H1 (cell line): ENCODE data around the gene NELFA. TPM values are rescaled to one million over a fixed set of nuclear protein-coding genes. Genes with fewer than 3 reads are reported as not detected.

Source experiments
- CTCF ChIA-PET: fragments of 300-600 bp; sonication (Branson Sonifier 250); formaldehyde crosslinking; loops from one replicate; lab custom pipeline; 2021; ENCODE audit not compliant: partially characterized antibody; lab: Charles Lee
- POLR2A ChIA-PET: fragments of 300-600 bp; sonication (Branson Sonifier 250); formaldehyde crosslinking; loops from one replicate; lab custom pipeline; 2021; ENCODE audit warnings: inconsistent platforms; ENCODE audit not compliant: partially characterized antibody; lab: Charles Lee
- DNase-seq, 2 experiments: peaks; one replicate each; pipeline versions ENCODE4 v3.0.0 to v3.0.0-alpha.2; 2010 to 2022; ENCODE audit warnings: low spot score in 2 of 2, low read depth in 1 of 2, mixed read lengths in 1 of 2
- FAIRE-seq: peaks from 2 replicates; lab custom pipeline; 2011; peaks lifted over from hg19 to GRCh38; lab: Jason Lieb, UNC
- H2AFZ ChIP-seq: 2 replicates; pipeline ENCODE4 v1.8.1; 2012; ENCODE audit warnings: low read length, inconsistent platforms
- H2AK5ac ChIP-seq: 2 replicates; pipeline ENCODE4 v1.6.1; 2013; ENCODE audit warnings: low read depth, low read length
- H2BK120ac ChIP-seq: replicated peaks from 2 replicates; pipeline ENCODE3; 2013; ENCODE audit warnings: low read depth, low read length, inconsistent platforms
- H2BK12ac ChIP-seq: 2 replicates; pipeline ENCODE4 v1.6.1; 2013; ENCODE audit warnings: low read depth, low read length
- H2BK15ac ChIP-seq: 2 replicates; pipeline ENCODE4 v1.6.1; 2013; ENCODE audit warnings: low read length
- H2BK20ac ChIP-seq: 2 replicates; pipeline ENCODE4 v1.6.1; 2013; ENCODE audit warnings: low read length
- H2BK5ac ChIP-seq: 2 replicates; pipeline ENCODE4 v1.6.1; 2013; ENCODE audit warnings: low read depth, low read length
- H3K14ac ChIP-seq: 2 replicates; pipeline ENCODE4 v1.6.1; 2013; ENCODE audit warnings: inconsistent platforms; ENCODE audit not compliant: insufficient read length
- H3K18ac ChIP-seq: 2 replicates; pipeline ENCODE4 v1.6.1; 2013; ENCODE audit warnings: low read length; ENCODE audit errors: extremely low read depth
- H3K23ac ChIP-seq: 2 replicates; pipeline ENCODE4 v1.6.1; 2013; ENCODE audit warnings: inconsistent platforms; ENCODE audit not compliant: insufficient read length
- H3K23me2 ChIP-seq: 2 replicates; pipeline ENCODE4 v1.6.1; 2013; ENCODE audit warnings: low read depth, low read length
- H3K27ac ChIP-seq: 2 replicates; pipeline ENCODE4 v1.6.1; 2011; ENCODE audit warnings: low read depth, low read length, inconsistent platforms
- H3K27me3 ChIP-seq, 4 experiments: replicated peaks in 1 of 4; 1 replicate in 1 of 4; 2 replicates in 3 of 4; pipeline versions ENCODE4 v1.6.1 to v1.8.1; 2011 to 2013; ENCODE audit warnings: low read length in 3 of 4, mild to moderate bottlenecking in 3 of 4, inconsistent platforms in 2 of 4, mixed read lengths in 2 of 4, moderate library complexity in 1 of 4; ENCODE audit not compliant: control insufficient read depth in 3 of 4, insufficient read depth in 3 of 4; ENCODE audit errors: extremely low read depth in 1 of 4
- H3K36me3 ChIP-seq, 4 experiments: 2 replicates each; pipeline versions ENCODE4 v1.6.1 to v1.8.1; 2011 to 2013; ENCODE audit warnings: mild to moderate bottlenecking in 4 of 4, low read length in 3 of 4, moderate library complexity in 2 of 4, control low read depth in 1 of 4, inconsistent platforms in 1 of 4; ENCODE audit not compliant: insufficient read depth in 4 of 4, control insufficient read depth in 2 of 4
- H3K4ac ChIP-seq: replicated peaks from 2 replicates; pipeline ENCODE3; 2013; ENCODE audit warnings: low read length, low read depth, mixed read lengths, inconsistent platforms; ENCODE audit not compliant: insufficient read length
- H3K4me1 ChIP-seq, 4 experiments: replicated peaks in 1 of 4; 1 replicate in 1 of 4; 2 replicates in 3 of 4; pipeline versions ENCODE4 v1.6.1 to v1.8.1; 2011 to 2013; ENCODE audit warnings: low read length in 3 of 4, inconsistent platforms in 2 of 4, mixed read lengths in 1 of 4; ENCODE audit not compliant: insufficient read depth in 4 of 4, control insufficient read depth in 3 of 4
- H3K4me2 ChIP-seq, 2 experiments: 2 replicates each; pipeline versions ENCODE4 v1.6.1 to v1.8.1; 2011 to 2013; ENCODE audit warnings: low read depth in 2 of 2, low read length in 2 of 2, control low read depth in 1 of 2, inconsistent platforms in 1 of 2, mild to moderate bottlenecking in 1 of 2; ENCODE audit not compliant: insufficient read depth in 1 of 2
- H3K4me3 ChIP-seq, 4 experiments: fragments of 200-600, 300-600 bp in 1 of 4; sonication (generic), shearing (Covaris generic), sonication (Bioruptor Twin) in 1 of 4; 2 replicates each; pipeline versions ENCODE4 v1.5.1 to v1.8.1; 2011 to 2016; ENCODE audit warnings: low read length in 4 of 4, low read depth in 3 of 4, control low read depth in 2 of 4, inconsistent platforms in 2 of 4, mild to moderate bottlenecking in 2 of 4, mixed read lengths in 1 of 4, moderate library complexity in 1 of 4; ENCODE audit not compliant: insufficient read depth in 2 of 4; ENCODE audit errors: extremely low read depth in 1 of 4
- H3K56ac ChIP-seq: replicated peaks from 2 replicates; pipeline ENCODE3; 2013; ENCODE audit warnings: low read depth, mild to moderate bottlenecking, mixed read lengths, low read length, inconsistent platforms; ENCODE audit not compliant: insufficient read length
- H3K79me1 ChIP-seq: 2 replicates; pipeline ENCODE4 v1.6.1; 2013; ENCODE audit warnings: low read depth, low read length, control low read depth
- H3K79me2 ChIP-seq, 2 experiments: 2 replicates each; pipeline versions ENCODE4 v1.6.1 to v1.8.1; 2012 to 2013; ENCODE audit warnings: low read length in 2 of 2, mild to moderate bottlenecking in 2 of 2, inconsistent platforms in 1 of 2; ENCODE audit not compliant: insufficient read depth in 2 of 2, control insufficient read depth in 1 of 2
- H3K9ac ChIP-seq, 4 experiments: replicated peaks in 1 of 4; 1 replicate in 1 of 4; 2 replicates in 3 of 4; pipeline versions ENCODE4 v1.6.1 to v1.8.1; 2011 to 2013; ENCODE audit warnings: low read depth in 3 of 4, low read length in 3 of 4, control low read depth in 2 of 4, mild to moderate bottlenecking in 2 of 4, moderate library complexity in 2 of 4, inconsistent platforms in 1 of 4; ENCODE audit errors: extremely low read depth in 1 of 4
- H3K9me3 ChIP-seq, 2 experiments: 2 replicates each; pipeline versions ENCODE4 v1.6.1 to v1.8.1; 2012 to 2013; ENCODE audit warnings: mild to moderate bottlenecking in 2 of 2, moderate library complexity in 2 of 2, control low read depth in 1 of 2, inconsistent platforms in 1 of 2, low read depth in 1 of 2, low read length in 1 of 2, mixed read lengths in 1 of 2; ENCODE audit not compliant: insufficient read depth in 2 of 2
- H4K20me1 ChIP-seq, 2 experiments: replicated peaks in 1 of 2; 2 replicates each; pipeline versions ENCODE3 to v1.8.1; 2011 to 2013; ENCODE audit warnings: inconsistent platforms in 2 of 2, low read length in 2 of 2, mild to moderate bottlenecking in 1 of 2; ENCODE audit not compliant: insufficient read depth in 2 of 2, control insufficient read depth in 1 of 2
- H4K5ac ChIP-seq: 2 replicates; pipeline ENCODE4 v1.6.1; 2013; ENCODE audit warnings: low read length, low read depth, mixed read lengths, inconsistent platforms; ENCODE audit not compliant: insufficient read length
- H4K8ac ChIP-seq: 2 replicates; pipeline ENCODE4 v1.8.0; 2013; ENCODE audit warnings: mild to moderate bottlenecking, moderate library complexity, low read length, inconsistent platforms; ENCODE audit not compliant: insufficient read depth; ENCODE audit errors: extremely low read depth
- H4K91ac ChIP-seq: replicated peaks from 2 replicates; pipeline ENCODE3; 2013; ENCODE audit warnings: low read length, mixed read lengths, inconsistent platforms; ENCODE audit not compliant: insufficient read length
- BRCA1 ChIP-seq: IDR thresholded peaks from 2 replicates; pipeline ENCODE4 v1.6.1; 2012; ENCODE audit warnings: low read depth, low read length, improper control_type of control experiment
- CREB1 ChIP-seq: IDR thresholded peaks from 2 replicates; pipeline ENCODE4 v1.6.1; 2012; ENCODE audit warnings: inconsistent platforms
- JUN ChIP-seq: IDR thresholded peaks from 2 replicates; pipeline ENCODE4 v1.6.1; 2011; ENCODE audit warnings: low read depth, mild to moderate bottlenecking, improper control_type of control experiment, low read length
- KDM4A ChIP-seq: IDR thresholded peaks from one replicate; pipeline ENCODE4 v1.7.1; 2012; ENCODE audit warnings: low read depth, mild to moderate bottlenecking, moderate library complexity, low read length, inconsistent platforms; ENCODE audit not compliant: severe bottlenecking
- PHF8 ChIP-seq: fragments of 200-600 bp; sonication (generic); conservative IDR thresholded peaks from 2 replicates; pipeline ENCODE4 v1.7.1; 2012; ENCODE audit warnings: low read depth, mild to moderate bottlenecking, inconsistent platforms, low read length, moderate library complexity
- POLR2AphosphoS5 ChIP-seq: IDR thresholded peaks from 2 replicates; pipeline ENCODE4 v1.6.1; 2011; ENCODE audit warnings: low read depth, low read length
- TBP ChIP-seq: IDR thresholded peaks from 2 replicates; pipeline ENCODE4 v1.6.1; 2011; ENCODE audit warnings: low read depth, low read length, improper control_type of control experiment
- TEAD4 ChIP-seq: IDR thresholded peaks from 2 replicates; pipeline ENCODE4 v1.6.1; 2012; ENCODE audit warnings: low read depth, low read length, inconsistent platforms, mixed read lengths
- WGBS, 2 experiments: shearing (Covaris generic) in 1 of 2; methylation state at CpG; one replicate each; pipeline versions ENCODE4 v1.1.6 to v1.1.7; 2013 to 2015; ENCODE audit warnings: low lambda C conversion rate in 2 of 2, mixed read lengths in 2 of 2, inconsistent platforms in 1 of 2, low coverage in 1 of 2, missing lambda C conversion rate in 1 of 2; ENCODE audit not compliant: insufficient replicate concordance in 2 of 2, insufficient coverage in 1 of 2, insufficient read length in 1 of 2; ENCODE audit errors: extremely low coverage in 1 of 2, missing lambda C conversion rate in 1 of 2; 5-methylcytosine and 5-hydroxymethylcytosine counted together
- polyA plus RNA-seq, 7 experiments: library from polyadenylated mRNA; depleted of rRNA in 3 of 7; stranded (reverse) in 5 of 7; unstranded in 2 of 7; fragments of >200 nt in 5 of 7; fragments of 200-250 nt in 2 of 7; gene quantifications; 1 replicate in 5 of 7; 2 replicates in 1 of 7; 4 replicates in 1 of 7; pipeline versions ENCODE4 v1.2.1 to v1.2.3, GENCODE V29; 2011 to 2013; ENCODE audit warnings: missing spikeins in 2 of 7, mixed read lengths in 2 of 7
- total RNA-seq: library from RNA; stranded (reverse); fragmentation: NEBNext Ultra II Directional; extraction: Animal tissue kit (Norgen Biotek cat#: 25700); gene quantifications from 2 replicates; pipeline ENCODE4 v1.2.1, GENCODE V29; 2021
- TF ChIP-seq, protein P1 (sequence below): IDR thresholded peaks from 2 replicates; pipeline ENCODE4 v1.6.1; 2011; ENCODE audit warnings: low read depth, mild to moderate bottlenecking, low read length; ENCODE audit not compliant: insufficient read depth

NELFA gene
- total and polyA plus RNA-seq, 2 of the 8 experiments (the other 6 are each of a cell fraction or from before 2014, with no cell fraction given), result 41.8 to 57.5 TPM

DNA sequence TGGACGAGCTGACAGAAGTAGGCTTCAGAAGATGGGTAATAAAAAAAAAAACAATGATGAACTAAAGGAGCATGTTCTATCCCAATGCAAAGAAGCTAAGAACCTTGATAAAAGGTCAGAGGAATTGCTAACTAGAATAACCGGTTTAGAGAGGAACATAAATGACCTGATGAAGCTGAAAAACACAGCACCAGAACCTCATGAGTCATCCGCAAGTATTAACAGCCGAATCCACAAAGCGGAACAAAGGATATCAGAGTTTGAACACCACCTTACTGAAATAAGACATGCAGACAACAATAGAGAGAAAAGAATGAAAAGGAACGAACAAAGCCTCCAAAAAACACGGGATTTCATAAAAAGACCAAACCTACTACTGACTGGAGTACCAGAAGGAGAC is 10.5 kb downstream of the NELFA start:
- Histone ChIP-seq H3K4me2 (no peak overlapping the region), H4K5ac (no peak overlapping the region), H2BK5ac (no peak overlapping the region), H3K27ac (no peak overlapping the region), H4K20me1 (peaks cover 9 to 13% of the 10 kb centered on the region in 2 experiments), H3K14ac (no peak overlapping the region), H3K79me2 (peaks cover 11 to 90% of the 10 kb centered on the region in 2 experiments), H2BK15ac (no peak overlapping the region), H2AFZ (no peak overlapping the region), H3K4ac (no peak overlapping the region), H3K56ac (no peak overlapping the region), H3K27me3 (no peaks in the 10 kb centered on the region), H4K91ac (no peak overlapping the region), H2BK120ac (no peak overlapping the region), H3K9ac (no peak overlapping the region), H3K79me1 (peaks cover 8% of the 10 kb centered on the region; the same call in 1 of the 2 replicates), H3K9me3 (no peaks in the 10 kb centered on the region), H3K4me3 (no peak overlapping the region), H3K23me2 (no peaks in the 10 kb centered on the region), H4K8ac (no peak overlapping the region), H2AK5ac (no peak overlapping the region), H2BK12ac (no peak overlapping the region), H2BK20ac (no peak overlapping the region), H3K18ac (no peak overlapping the region), H3K4me1 (no peaks in the 10 kb centered on the region), H3K23ac (no peak overlapping the region), H3K36me3 (peaks cover 0 to 5% (median 0%) of the 10 kb centered on the region in 4 experiments; a peak in 2 of 8 replicates)
- ChIA-PET POLR2A (interaction anchor here (0.9 kb wide), 1 partner anchor 8 kb away, joined by 3 read pairs; no protein-coding TSS in a partner anchor), CTCF (interaction anchor here (1.0 kb wide), 1 partner anchor 13 kb away, joined by 4 read pairs; no protein-coding TSS in a partner anchor)
- DNase-seq (no peak), FAIRE-seq (no peak)
- WGBS, 2 experiments, result 85% methylated on average over 7 of the region's 7 CpGs; no CpG with 5 or more reads in 1 of the 2 experiments
- TF ChIP-seq KDM4A, result no peak
- no peak for TF ChIP-seq TEAD4
- TF ChIP-seq BRCA1, result no peak
- no peak for TF ChIP-seq PHF8
- TF ChIP-seq TBP, result no peak
- TF ChIP-seq POLR2AphosphoS5, result no peak
- TF ChIP-seq, protein P1, sequence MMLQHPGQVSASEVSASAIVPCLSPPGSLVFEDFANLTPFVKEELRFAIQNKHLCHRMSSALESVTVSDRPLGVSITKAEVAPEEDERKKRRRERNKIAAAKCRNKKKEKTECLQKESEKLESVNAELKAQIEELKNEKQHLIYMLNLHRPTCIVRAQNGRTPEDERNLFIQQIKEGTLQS, result no peak
- no peak for TF ChIP-seq JUN
- TF ChIP-seq CREB1, result no peak
